T-cell (primary cell): Measurements from ENCODE around the gene MBD5. TPM values are rescaled to one million over a fixed set of nuclear protein-coding genes. Genes with fewer than 3 reads are reported as not detected.

Source experiments
- ATAC-seq, 4 experiments: fragments of 200-7000 bp in 3 of 4; fragments of 150-1000 bp in 1 of 4; cut with Tn5 transposase; replicated peaks in 1 of 4; 1 replicate in 3 of 4; 2 replicates in 1 of 4; pipeline ENCODE4 v1.10.0; 2021; ENCODE audit warnings: moderate library complexity in 3 of 4, mild to moderate bottlenecking in 2 of 4, moderate number of reproducible peaks in 1 of 4
- CTCF ChIA-PET, 2 donors: fragments of 300-600 bp; sonication (Branson Sonifier 250); formaldehyde crosslinking; loops; one replicate each; lab custom pipeline; 2022; ENCODE audit warnings: antibody characterized with exemption in 2 of 2; lab: Charles Lee
- POLR2A ChIA-PET, 2 donors: fragments of 300-600 bp; sonication (Branson Sonifier 250); formaldehyde crosslinking; loops; one replicate each; lab custom pipeline; 2022; ENCODE audit warnings: antibody characterized with exemption in 2 of 2; lab: Charles Lee
- DNase-seq, 35 experiments: peaks; one replicate each; pipeline versions ENCODE4 v3.0.0 to v3.0.0-alpha.2; 2013 to 2023
- H3K27ac ChIP-seq: one replicate; pipeline ENCODE4 v1.5.1; 2013; ENCODE audit warnings: low read length
- H3K27me3 ChIP-seq, 2 experiments: replicated peaks in 1 of 2; 1 replicate in 1 of 2; 2 replicates in 1 of 2; pipeline versions ENCODE4 v1.6.1 to v1.7.0; 2013; ENCODE audit warnings: low read length in 1 of 2, mixed read lengths in 1 of 2; ENCODE audit not compliant: control insufficient read depth in 2 of 2, insufficient read depth in 2 of 2; ENCODE audit errors: extremely low read depth in 1 of 2
- H3K36me3 ChIP-seq, 2 donors: 1 replicate in 1 of 2; 2 replicates in 1 of 2; pipeline versions ENCODE4 v1.6.1 to v1.7.0; 2013; ENCODE audit warnings: low read length in 1 of 2; ENCODE audit not compliant: control insufficient read depth in 2 of 2, insufficient read depth in 1 of 2; ENCODE audit errors: extremely low read depth in 1 of 2
- H3K4me1 ChIP-seq, 2 experiments: 1 replicate in 1 of 2; 2 replicates in 1 of 2; pipeline versions ENCODE4 v1.6.1 to v1.7.0; 2013; ENCODE audit warnings: low read length in 2 of 2, mixed read lengths in 1 of 2; ENCODE audit not compliant: insufficient read depth in 2 of 2, control insufficient read depth in 1 of 2; ENCODE audit errors: extremely low read depth in 1 of 2
- H3K4me3 ChIP-seq, 2 donors: 1 replicate in 1 of 2; 2 replicates in 1 of 2; pipeline versions ENCODE4 v1.5.1 to v1.7.0; 2013; ENCODE audit warnings: mild to moderate bottlenecking in 2 of 2, low read length in 1 of 2, moderate library complexity in 1 of 2; ENCODE audit not compliant: control insufficient read depth in 1 of 2; ENCODE audit errors: extremely low read depth in 1 of 2
- H3K9me3 ChIP-seq: 2 replicates; pipeline ENCODE4 v1.7.0; 2013
- H3K27ac Mint-ChIP-seq, 2 donors: one replicate each; pipeline ENCODE4 v1.8.0; 2020 to 2021; ENCODE audit warnings: mild to moderate bottlenecking in 2 of 2, mixed read lengths in 2 of 2
- H3K27me3 Mint-ChIP-seq, 2 donors: one replicate each; pipeline ENCODE4 v1.8.0; 2021 to 2022; ENCODE audit warnings: mixed read lengths in 2 of 2
- H3K36me3 Mint-ChIP-seq: one replicate; pipeline ENCODE4 v1.8.0; 2021; ENCODE audit warnings: mixed read lengths
- H3K4me1 Mint-ChIP-seq, 3 donors: one replicate each; pipeline ENCODE4 v1.8.0; 2020 to 2022; ENCODE audit warnings: mixed read lengths in 3 of 3, mild to moderate bottlenecking in 1 of 3
- H3K4me3 Mint-ChIP-seq, 3 donors: one replicate each; pipeline ENCODE4 v1.8.0; 2020 to 2022; ENCODE audit warnings: mild to moderate bottlenecking in 3 of 3, mixed read lengths in 3 of 3, moderate library complexity in 3 of 3
- H3K9me3 Mint-ChIP-seq, 3 donors: one replicate each; pipeline ENCODE4 v1.8.0; 2020 to 2022; ENCODE audit warnings: mixed read lengths in 3 of 3
- WGBS: methylation state at CpG from one replicate; pipeline ENCODE4 v1.1.5; 2013; ENCODE audit warnings: missing lambda C conversion rate; ENCODE audit not compliant: insufficient coverage; 5-methylcytosine and 5-hydroxymethylcytosine counted together
- total RNA-seq, 35 experiments: library from RNA in 6 of 35; stranded (reverse) in 6 of 35; fragments of 120-200 nt in 1 of 35; gene quantifications; one replicate each; pipeline versions ENCODE4 v1.2.1 to v1.2.4 and lab custom pipeline; 2013 to 2026

The MBD5 gene
- total RNA-seq, 5 donors from 2014 or later (not counting 1 experiment from before 2014, with no cell fraction given) = 34.6 to 81.9 (median 45.6) TPM

GRCh38 chr2:148553332-148553887 lies 532.5 kb downstream of the MBD5 start:
- Histone ChIP-seq H3K27me3 (peaks cover 0 to 3% of the 10 kb centered on the region in 2 experiments), H3K9me3 (no peaks in the 10 kb centered on the region), H3K36me3 (no peaks in the 10 kb centered on the region), H3K4me3 (peak overlapping the region; percentile 57 to 62), H3K4me1 (peaks cover 3 to 15% of the 10 kb centered on the region in 2 experiments), H3K27ac (peak overlapping the region; percentile 84)
- Mint-ChIP-seq H3K27me3 (no peaks in the 10 kb centered on the region), H3K4me3 (no peak overlapping the region), H3K9me3 (peaks cover 0 to 4% (median 2%) of the 10 kb centered on the region in 3 donors), H3K36me3 (no peaks in the 10 kb centered on the region), H3K27ac (no peak overlapping the region), H3K4me1 (peaks cover 0 to 4% (median 0%) of the 10 kb centered on the region in 3 donors)
- 38% methylated on average over 7 of the region's 7 CpGs for WGBS
- ChIA-PET CTCF (interaction anchor here (0.5 to 2.8 kb wide), 8 partner anchors 29 to 533 kb away, joined by 3 to 12 read pairs (median 6); partner anchors contain the start of genes MBD5 (in 1 of the 2) and ORC4 (in 1 of the 2)), POLR2A (interaction anchor here (1.0 to 1.8 kb wide), 3 partner anchors 29 to 93 kb away, joined by 3 to 8 read pairs (median 4); no protein-coding TSS in a partner anchor)
- peak in 3 of 35 experiments; percentile 15 to 44 (median 19) for DNase-seq
- ATAC-seq = peak; percentile 48 to 55 (median 53)

GRCh38 chr2:148554459-148555247 lies 533.8 kb downstream of the MBD5 start:
- ATAC-seq = no peak
- no peak overlapping the region for H3K27ac Mint-ChIP-seq
- no peak overlapping the region for H3K27ac ChIP-seq
- H3K4me1 Mint-ChIP-seq = peaks cover 0 to 4% (median 0%) of the 10 kb centered on the region in 3 donors
- no peak overlapping the region for H3K4me3 Mint-ChIP-seq
- WGBS = 87% methylated on average over 4 of the region's 6 CpGs
- H3K4me3 ChIP-seq = no peak overlapping the region
- H3K9me3 ChIP-seq = no peaks in the 10 kb centered on the region
- no peaks in the 10 kb centered on the region for H3K36me3 Mint-ChIP-seq
- H3K36me3 ChIP-seq = no peaks in the 10 kb centered on the region
- ChIA-PET CTCF (interaction anchor here in 1 of 2 donors (1.4 to 1.9 kb wide), 2 partner anchors 33 to 91 kb away, joined by 3 to 10 read pairs; no protein-coding TSS in a partner anchor), POLR2A (interaction anchor here (0.6 to 1.3 kb wide), 3 partner anchors 12 to 714 kb away, joined by 3 read pairs; no protein-coding TSS in a partner anchor)
- no peak for DNase-seq
- H3K4me1 ChIP-seq = peaks cover 3 to 15% of the 10 kb centered on the region in 2 experiments
- H3K9me3 Mint-ChIP-seq = peaks cover 0 to 4% (median 2%) of the 10 kb centered on the region in 3 donors
- no peaks in the 10 kb centered on the region for H3K27me3 Mint-ChIP-seq
- H3K27me3 ChIP-seq = peaks cover 0 to 7% of the 10 kb centered on the region in 2 experiments

- peaks cover 4% of the 10 kb centered on the region for H3K36me3 Mint-ChIP-seq
- ATAC-seq (no peak), DNase-seq (no peak)
- H3K27ac Mint-ChIP-seq = no peak overlapping the region
- no peak overlapping the region for H3K4me3 Mint-ChIP-seq
- Histone ChIP-seq H3K9me3 (no peaks in the 10 kb centered on the region), H3K27ac (no peak overlapping the region), H3K27me3 (peaks cover 0 to 10% of the 10 kb centered on the region in 2 experiments), H3K4me3 (no peak overlapping the region), H3K36me3 (no peaks in the 10 kb centered on the region), H3K4me1 (peaks cover 3 to 15% of the 10 kb centered on the region in 2 experiments)
- no peaks in the 10 kb centered on the region for H3K27me3 Mint-ChIP-seq
- H3K9me3 Mint-ChIP-seq = peaks cover 0 to 4% (median 2%) of the 10 kb centered on the region in 3 donors
- no CpG with 5 or more reads among the region's 6 CpGs for WGBS
- POLR2A ChIA-PET = interaction anchor here in 1 of 2 donors (0.6 to 1.0 kb wide), 3 partner anchors 13 to 462 kb away, joined by 3 read pairs; no protein-coding TSS in a partner anchor
- peaks cover 0 to 4% (median 0%) of the 10 kb centered on the region in 3 donors for H3K4me1 Mint-ChIP-seq
- CTCF ChIA-PET = interaction anchor here in 1 of 2 donors (0.6 kb wide), 1 partner anchor 85 kb away, joined by 3 read pairs; no protein-coding TSS in a partner anchor
Observed at GRCh38 chr2:148555622-148556294, 534.9 kb downstream of the MBD5 start.

GRCh38 chr2:148557844-148558436 lies 537.0 kb downstream of the MBD5 start:
- H3K27me3 ChIP-seq = peaks cover 0 to 10% of the 10 kb centered on the region in 2 experiments

GRCh38 chr2:148560496-148560895 lies 539.6 kb downstream of the MBD5 start:
- DNase-seq (no peak), ATAC-seq (no peak)
- no peak overlapping the region for H3K27ac ChIP-seq
- H3K36me3 ChIP-seq = no peaks in the 10 kb centered on the region
- no peak overlapping the region for H3K4me3 Mint-ChIP-seq
- 90% methylated on average over 5 of the region's 5 CpGs for WGBS
- H3K9me3 Mint-ChIP-seq = peaks cover 0 to 4% (median 2%) of the 10 kb centered on the region in 3 donors
- H3K27me3 Mint-ChIP-seq = no peaks in the 10 kb centered on the region
- peaks cover 0 to 10% of the 10 kb centered on the region in 2 experiments for H3K27me3 ChIP-seq
- H3K4me1 Mint-ChIP-seq = no peaks in the 10 kb centered on the region
- H3K9me3 ChIP-seq = no peaks in the 10 kb centered on the region
- no peak overlapping the region for H3K27ac Mint-ChIP-seq
- ChIA-PET CTCF (no interaction called here), POLR2A (no interaction called here)
- H3K36me3 Mint-ChIP-seq = peaks cover 4% of the 10 kb centered on the region
- no peaks in the 10 kb centered on the region for H3K4me1 ChIP-seq
- no peak overlapping the region for H3K4me3 ChIP-seq

More at GRCh38 chr2:148557844-148558436, 537.0 kb downstream of the MBD5 start:
- no peaks in the 10 kb centered on the region for H3K27me3 Mint-ChIP-seq
- Histone ChIP-seq H3K36me3 (no peaks in the 10 kb centered on the region), H3K9me3 (no peaks in the 10 kb centered on the region), H3K4me3 (no peak overlapping the region), H3K27ac (no peak overlapping the region), H3K4me1 (peaks cover 3 to 11% of the 10 kb centered on the region in 2 experiments)
- no peaks in the 10 kb centered on the region for H3K4me1 Mint-ChIP-seq
- ChIA-PET CTCF (no interaction called here), POLR2A (no interaction called here)
- H3K27ac Mint-ChIP-seq = no peak overlapping the region
- H3K9me3 Mint-ChIP-seq = peaks cover 0 to 4% (median 2%) of the 10 kb centered on the region in 3 donors
- no peak overlapping the region for H3K4me3 Mint-ChIP-seq
- H3K36me3 Mint-ChIP-seq = peaks cover 4% of the 10 kb centered on the region
- ATAC-seq = no peak
- DNase-seq = no peak
- 93% methylated on average over 2 of the region's 5 CpGs for WGBS
